ENCODE measurements around the gene METAP1D.

The METAP1D gene

DNA sequence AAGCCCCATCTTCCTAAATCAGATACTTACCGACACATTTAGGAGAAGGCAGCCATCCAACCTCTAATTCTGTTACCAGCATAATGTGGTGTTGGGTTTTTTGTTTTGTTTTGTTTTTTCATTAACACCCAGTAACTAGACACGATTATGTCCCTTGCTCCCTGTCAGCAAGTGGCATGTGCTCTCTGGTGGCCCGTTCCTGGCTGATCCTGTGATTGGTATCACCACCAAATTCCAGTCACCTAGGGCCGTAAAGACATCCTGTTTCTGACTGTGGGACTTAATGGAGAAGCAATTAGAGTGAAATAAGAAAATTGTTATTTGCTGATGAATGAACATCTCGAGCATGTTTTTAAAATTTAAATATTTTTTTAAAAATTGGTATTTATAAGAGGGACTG is 79.7 kb downstream of the METAP1D start:
- no peak for DNase-seq (ENCODE audit: low read depth in 2 of 3, low spot score in 1 of 3)

DNA sequence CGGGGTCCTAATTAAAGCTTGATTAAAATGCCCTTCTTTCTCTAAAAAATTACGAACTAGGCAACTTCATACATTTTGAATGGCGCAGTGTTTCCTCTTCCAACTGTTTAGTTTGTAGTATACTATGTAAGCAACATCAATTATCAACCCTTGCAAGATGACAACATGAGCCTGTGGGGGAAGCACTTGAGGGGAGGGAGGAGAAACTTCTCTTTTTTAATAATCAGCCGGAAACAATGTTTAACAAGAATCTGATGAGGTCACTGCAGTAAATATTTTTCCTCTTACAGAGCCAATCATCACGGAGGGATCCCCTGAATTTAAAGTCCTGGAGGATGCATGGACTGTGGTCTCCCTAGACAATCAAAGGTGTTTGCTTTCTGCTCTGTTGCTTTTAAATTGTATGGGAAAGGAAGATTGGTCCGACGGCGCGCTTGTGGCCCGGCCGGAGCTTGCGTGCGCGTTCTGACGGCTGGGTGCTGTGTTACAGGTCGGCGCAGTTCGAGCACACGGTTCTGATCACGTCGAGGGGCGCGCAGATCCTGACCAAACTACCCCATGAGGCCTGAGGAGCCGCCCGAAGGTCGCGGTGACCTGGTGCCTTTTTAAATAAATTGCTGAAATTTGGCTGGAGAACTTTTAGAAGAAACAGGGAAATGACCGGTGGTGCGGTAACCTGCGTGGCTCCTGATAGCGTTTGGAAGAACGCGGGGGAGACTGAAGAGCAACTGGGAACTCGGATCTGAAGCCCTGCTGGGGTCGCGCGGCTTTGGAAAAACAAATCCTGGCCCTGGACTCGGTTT is 80.3 kb downstream of the METAP1D start:
- DNase-seq (ENCODE audit: low read depth in 2 of 3, low spot score in 1 of 3) = no peak

DNA sequence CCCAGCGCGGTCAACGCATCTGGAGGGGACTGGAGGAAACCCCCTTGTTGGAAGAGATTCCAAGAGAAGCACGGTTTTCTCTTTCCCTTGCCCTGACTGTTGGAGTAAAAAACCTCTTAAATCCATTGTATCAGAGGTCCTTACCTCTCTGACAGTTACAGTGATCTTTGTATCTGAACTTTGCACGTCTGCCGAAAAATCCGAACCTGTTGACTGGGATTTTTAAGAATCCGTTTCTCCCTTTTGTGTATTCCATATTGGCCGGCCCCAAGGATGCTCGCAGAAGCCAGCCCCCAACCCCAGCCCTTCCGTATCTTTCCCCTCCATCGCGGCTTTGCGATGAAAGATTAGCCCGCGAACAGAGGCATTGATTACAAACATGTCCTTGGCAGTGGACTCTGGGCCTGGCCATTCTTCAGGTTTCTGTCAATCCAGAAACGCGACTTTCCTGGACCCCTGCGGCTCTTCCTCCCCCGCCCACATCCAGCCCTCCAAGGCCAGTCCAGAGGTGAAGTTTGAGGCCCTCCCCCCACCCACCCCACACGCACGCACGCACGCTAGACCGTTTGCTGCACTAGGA is 81.0 kb downstream of the METAP1D start:
- no peak for DNase-seq (ENCODE audit: low read depth in 2 of 3, low spot score in 1 of 3)

DNA sequence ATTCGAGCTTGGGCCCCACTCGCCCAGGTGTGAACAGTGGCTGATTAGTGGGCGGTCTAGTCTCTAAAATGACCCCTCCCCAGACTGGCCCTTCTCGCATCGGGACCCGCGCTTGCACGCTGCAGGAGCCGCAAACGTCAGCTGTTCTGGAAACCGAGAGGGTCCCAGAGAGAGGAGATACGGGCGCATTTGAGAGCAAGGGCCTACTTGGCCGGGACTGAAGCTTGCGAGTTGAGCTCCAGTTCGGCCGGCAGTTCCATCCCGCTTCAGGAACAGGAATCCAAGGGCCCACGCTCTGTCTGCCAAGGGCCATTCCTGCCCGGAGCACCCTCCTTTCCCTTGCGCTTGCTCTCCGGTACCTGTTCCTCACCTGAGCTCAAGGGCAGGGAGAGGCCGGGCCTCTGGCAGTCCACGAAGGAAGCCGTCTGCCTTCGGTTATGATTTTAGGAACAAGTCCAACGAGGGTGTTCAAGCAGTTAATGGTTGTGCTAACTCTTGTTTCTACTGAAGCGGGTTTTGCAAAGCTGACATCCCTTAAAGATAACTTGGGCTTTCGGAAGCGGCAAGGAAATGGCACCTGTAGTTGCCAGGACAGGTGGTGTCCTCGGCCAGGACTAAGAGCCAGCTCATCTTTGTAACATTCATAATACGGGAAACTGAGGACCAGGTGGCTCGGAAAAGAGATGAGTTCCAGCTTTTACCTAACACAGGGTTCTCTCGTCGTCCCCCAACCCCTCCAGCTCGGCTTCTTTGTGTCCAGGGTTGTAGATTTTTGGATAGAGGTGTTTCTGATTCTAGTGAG is 81.7 kb downstream of the METAP1D start:
- no peak for DNase-seq (ENCODE audit: low read depth in 2 of 3, low spot score in 1 of 3)

DNA sequence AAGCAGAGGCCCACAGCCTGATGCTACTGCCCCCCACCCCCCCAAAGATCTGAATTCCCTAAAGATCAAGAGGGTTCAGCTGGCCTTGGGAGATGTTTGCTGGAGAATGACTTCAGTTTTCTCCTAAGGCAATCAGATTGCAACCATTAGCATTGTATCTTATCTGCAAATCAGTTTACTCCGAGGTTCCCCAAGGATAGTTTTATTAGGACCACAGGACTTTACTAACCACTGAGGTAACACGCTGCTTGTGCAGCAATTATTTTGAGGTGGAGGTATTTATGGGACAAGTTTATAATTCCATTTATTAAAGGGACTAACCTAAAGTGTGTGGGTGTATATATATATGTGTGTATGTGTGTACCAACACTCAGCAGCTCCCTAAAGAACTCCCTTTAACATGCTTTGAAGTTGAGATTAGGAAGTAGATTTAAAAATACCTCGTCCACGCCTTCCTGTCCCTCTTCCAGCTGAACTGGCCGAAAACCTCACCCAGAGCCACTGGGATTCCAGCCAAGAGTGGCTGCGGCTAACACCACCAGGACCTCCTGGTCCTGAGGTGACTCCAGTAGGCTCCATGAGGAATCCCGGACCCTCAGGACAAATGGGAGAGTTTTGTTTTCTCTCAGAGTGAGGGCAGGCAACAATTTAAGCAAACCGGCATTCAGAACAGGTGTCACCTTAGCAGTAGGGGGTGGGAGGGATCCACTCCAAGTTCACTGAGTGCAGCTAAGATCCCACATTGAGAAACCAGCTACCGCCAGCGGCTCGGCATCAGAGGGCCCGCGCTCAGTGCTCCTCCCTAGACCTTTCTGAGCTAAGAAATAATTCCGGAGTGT is 82.6 kb downstream of the METAP1D start:
- DNase-seq (ENCODE audit: low read depth in 2 of 3, low spot score in 1 of 3) = no peak

DNA sequence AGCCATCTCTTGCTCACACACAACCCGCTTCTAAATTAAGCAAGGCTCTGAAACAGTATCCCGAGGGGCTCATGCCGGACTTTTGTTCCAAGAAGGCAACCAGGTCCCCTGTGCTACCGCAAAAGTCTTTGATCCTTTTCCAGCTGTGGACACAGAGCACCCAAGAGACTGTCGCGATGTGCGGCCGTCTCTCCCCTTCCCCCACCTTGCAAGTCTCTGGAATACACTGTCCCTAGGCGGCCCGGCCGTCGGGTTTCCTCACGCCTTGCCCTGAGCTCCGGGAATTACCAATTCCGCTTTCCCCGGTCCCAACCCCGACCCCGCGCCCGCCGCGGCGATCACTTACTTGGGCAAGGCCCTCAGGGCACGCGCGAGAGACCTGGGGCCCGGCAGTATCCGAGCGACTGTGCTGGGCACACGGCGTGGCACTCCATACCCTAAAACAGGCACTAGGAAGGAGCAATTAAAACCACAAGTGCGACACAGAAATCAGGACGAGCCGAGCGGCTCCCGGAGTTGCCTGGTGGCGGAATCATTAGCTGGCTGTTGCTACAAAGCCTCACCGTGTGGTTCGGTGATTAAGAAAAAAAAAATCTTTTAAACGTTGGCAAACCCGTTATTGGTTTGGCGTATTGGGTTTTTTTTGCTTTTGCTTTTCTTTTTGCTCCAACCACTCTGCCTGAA is 83.3 kb downstream of the METAP1D start:
- DNase-seq (ENCODE audit: low read depth in 2 of 3, low spot score in 1 of 3) = no peak

DNA sequence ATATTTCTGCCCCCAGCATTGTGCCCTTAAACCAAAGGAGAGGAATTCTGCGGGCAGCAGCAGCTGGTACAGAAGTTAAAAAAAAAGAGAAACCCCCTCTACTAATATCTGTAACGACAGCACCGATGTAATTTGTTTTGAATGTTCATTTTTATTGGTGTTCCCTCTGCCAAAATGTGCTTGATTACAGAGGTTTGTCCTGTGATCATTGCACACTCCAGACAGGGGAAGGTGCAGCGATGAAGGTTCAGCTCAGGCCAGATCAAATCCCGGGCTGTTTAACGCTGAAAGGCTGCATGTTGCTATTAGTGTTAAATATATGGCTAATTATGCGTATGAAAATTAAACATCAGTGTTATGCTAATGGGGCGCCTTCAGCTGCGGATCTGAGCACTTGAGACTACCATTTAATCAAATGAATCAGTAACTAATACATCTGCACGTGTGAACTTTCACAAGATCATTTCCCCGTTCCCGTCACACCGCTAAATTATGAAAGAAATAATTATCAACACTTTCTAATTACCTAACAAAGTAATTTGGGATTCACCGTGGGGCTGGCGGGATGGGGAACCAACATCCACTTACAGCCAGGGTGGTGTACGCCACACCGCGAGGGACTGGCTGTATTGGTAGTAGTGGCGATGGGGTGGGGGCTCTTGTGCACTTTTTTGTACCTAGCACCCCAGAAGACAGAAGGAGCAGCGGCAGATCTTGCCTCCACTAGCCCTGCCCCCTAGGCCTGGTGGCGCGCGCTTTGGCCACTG is 84.1 kb downstream of the METAP1D start:
- no peak for DNase-seq (ENCODE audit: low read depth in 2 of 3, low spot score in 1 of 3)

DNA sequence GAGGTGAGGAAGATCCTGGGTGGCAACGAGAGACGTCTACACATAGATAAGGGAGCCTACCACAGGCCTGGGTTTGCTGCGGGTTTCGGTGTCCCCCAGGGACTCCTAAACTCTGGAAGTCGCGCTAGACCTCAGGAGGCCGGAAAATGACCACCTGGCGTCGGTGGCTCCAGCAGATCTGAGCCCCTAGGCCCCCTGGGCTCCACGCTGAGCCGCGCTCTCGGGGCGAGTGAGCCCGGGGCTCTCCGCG is 84.6 kb downstream of the METAP1D start:
- no peak for DNase-seq (ENCODE audit: low read depth in 2 of 3, low spot score in 1 of 3)

DNA sequence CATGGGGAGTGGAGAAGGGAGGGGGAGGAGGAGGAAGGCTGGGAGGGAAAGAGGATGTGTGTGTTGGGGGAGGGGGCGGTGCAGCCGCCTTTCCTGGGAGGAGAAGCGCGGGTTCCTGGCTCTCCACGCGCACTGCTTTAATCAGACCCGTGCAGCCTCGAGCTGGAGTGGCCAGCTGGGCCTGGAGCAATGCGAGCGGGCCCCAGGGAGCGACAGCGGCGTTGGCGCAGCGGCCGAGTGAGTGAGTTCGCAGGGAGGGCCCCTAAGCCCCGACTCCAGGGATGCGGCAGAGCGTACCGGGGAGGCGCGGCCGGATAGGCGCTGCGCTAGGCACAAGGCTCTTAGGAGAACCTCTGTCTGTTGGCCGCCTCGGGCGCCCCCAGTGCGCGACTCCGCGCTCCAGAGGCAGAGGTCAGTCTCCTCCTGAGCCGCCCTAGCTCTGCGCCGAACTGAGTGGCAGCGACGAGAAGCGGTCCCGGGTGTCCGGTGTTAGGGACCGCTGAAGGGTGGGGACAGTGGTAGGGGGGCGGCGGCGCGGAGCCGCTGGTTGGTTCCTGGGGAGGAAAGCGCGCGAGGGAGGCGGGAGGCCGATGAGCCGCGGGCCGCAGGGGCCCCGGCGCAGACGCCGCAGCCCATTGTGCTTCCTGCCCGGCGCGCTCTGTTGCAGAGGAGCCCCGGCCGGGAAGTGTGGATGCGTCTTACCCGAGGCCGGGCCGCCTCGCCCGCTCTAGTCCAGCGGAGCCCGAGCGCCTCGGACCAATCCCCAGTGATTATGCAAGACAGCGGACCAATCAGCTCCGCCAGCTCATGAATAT is 85.1 kb downstream of the METAP1D start:
- DNase-seq (ENCODE audit: low read depth in 2 of 3, low spot score in 1 of 3) = peak in 1 of 3 donors; percentile 57

DNA sequence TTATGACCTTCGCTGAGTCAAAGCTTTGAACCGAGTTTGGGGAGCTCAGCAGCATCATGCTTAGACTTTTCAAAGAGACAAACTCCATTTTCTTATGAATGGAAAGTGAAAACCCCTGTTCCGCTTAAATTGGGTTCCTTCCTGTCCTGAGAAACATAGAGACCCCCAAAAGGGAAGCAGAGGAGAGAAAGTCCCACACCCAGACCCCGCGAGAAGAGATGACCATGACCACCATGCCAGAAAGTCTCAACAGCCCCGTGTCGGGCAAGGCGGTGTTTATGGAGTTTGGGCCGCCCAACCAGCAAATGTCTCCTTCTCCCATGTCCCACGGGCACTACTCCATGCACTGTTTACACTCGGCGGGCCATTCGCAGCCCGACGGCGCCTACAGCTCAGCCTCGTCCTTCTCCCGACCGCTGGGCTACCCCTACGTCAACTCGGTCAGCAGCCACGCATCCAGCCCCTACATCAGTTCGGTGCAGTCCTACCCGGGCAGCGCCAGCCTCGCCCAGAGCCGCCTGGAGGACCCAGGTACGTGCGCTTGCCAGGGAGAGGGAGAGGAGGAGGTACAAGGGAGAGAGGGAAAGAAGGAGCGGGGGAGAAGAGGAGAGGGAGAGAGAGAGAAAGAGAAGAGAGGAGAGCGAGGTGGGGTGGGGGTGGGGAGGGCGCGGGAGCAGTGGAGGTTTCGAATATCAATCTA is 85.9 kb downstream of the METAP1D start, which contains the start of gene DLX1:
Gene DLX1 (plus strand): TSS at position 48 of the 700 bp plus-strand sequence. CDS start 171 bp downstream, at position 219.
- DNase-seq (ENCODE audit: low read depth in 2 of 3, low spot score in 1 of 3) = no peak

DNA sequence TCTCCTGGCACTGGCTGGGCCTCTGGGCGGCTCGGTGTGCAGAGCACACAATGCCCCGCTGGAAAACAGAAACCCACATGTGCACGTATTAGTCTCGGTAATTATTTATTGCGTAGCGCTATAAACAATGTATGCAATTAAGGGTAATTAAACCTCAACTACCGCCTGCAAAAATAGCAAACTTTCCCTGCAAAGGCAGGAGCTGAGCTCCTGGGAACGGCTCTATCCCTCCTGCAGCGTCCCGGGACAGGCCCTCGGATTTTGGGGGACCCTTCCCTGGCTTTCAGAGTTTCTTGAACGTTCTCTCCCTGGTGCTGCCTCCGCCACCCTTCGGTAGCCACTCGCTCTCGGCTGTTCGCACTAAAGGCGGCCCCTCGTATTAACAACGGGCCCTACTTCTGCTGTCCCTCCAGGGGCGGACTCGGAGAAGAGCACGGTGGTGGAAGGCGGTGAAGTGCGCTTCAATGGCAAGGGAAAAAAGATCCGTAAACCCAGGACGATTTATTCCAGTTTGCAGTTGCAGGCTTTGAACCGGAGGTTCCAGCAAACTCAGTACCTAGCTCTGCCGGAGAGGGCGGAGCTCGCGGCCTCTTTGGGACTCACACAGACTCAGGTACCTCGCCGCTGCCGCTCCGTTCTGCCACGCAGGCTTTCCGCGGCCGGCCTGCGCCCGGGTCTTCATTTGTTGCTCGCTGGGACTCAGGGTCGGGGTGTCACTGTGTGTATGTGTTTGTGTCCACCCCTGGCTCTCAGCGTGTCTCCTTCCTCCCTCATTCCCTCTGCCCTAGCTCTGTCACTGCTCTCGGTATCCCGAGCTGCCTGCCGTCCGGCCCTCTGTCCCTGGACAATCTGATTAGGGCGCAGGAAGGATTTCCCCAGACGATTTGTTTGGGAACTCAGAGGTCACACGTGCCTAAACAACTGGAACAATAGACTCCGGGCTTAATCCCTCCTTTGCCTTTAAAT is 86.8 kb downstream of the METAP1D start:
- DNase-seq (ENCODE audit: low read depth in 2 of 3, low spot score in 1 of 3) = no peak

DNA sequence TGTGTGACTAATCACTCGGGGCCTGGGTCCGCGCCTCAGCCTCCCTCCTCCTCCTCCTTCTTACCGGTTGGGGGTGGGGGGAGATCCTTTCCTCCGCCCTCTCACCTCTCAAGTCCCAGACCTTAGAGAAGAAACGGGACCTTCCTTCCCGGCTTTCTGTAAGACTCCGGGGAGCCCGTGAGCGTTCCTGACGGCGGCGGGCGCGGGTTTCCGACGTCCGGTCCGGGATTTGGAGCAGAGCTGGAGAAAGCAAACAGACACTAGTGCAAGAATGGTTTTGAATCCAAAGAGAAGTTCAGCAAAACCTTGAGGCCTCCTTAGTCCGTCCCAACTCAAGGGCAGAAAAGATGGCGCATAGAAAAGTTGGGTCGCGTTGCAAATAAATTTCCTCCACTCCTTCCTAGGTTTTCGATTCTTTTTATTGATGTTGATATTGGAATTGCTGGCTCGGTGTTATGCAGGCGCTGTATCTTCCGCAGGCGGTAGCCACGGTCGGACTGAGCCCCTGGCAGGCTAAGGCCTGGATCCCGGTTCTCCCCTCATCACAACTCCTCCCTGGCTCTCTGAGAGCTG is 87.5 kb downstream of the METAP1D start:
- DNase-seq (ENCODE audit: low read depth in 2 of 3, low spot score in 1 of 3) = no peak

DNA sequence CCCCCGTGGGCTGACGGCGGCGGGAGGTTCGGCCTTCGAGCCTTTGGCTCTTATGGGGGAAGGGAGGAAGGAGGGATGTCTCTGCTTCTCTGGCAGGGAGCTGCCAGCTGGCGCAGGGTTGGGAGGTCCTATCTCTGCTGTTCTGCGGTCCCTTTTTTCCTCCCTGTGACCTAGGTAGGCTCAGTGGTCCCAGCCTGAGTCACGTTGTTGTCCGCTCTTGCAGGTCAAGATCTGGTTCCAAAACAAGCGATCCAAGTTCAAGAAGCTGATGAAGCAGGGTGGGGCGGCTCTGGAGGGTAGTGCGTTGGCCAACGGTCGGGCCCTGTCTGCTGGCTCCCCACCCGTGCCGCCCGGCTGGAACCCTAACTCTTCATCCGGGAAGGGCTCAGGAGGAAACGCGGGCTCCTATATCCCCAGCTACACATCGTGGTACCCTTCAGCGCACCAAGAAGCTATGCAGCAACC is 88.1 kb downstream of the METAP1D start:
- no peak for DNase-seq (ENCODE audit: low read depth in 2 of 3, low spot score in 1 of 3)

DNA sequence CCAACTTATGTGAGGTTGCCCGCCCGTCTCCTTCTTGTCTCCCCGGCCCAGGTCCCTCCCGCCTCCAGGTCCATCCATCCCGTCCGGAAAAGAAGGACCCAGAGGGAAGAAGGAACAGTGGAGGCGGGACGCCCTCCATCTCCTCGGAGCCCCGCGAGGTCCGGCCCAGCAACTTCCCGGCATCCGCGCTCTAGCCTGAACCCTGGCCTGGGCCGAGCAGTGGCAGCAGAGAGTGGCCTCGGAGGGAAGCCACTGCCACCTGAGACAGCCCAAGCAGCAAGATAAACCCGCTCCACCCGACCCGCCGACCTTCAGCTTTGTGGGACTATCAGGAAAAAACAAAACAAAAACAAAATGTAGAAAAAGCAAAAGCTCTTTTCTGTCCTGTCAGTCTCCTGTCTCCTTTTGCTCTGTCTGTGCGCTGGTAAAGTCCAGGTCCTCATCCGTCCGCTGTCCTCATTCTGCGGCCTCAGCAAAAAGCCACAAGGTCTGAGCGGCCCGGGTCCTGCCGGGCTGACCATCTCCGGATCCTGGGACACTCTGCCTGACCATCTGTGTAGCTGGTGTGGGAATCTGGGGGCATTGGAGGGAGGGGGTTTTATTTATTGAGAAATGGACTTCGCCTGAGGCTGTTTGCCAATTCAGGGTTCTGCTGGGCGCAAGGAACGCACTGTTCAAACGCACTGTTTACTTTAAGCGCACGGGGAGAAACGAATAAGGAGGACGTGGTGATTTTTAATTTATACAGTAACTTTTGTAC is 88.7 kb downstream of the METAP1D start:
- no peak for DNase-seq (ENCODE audit: low read depth in 2 of 3, low spot score in 1 of 3)

DNA sequence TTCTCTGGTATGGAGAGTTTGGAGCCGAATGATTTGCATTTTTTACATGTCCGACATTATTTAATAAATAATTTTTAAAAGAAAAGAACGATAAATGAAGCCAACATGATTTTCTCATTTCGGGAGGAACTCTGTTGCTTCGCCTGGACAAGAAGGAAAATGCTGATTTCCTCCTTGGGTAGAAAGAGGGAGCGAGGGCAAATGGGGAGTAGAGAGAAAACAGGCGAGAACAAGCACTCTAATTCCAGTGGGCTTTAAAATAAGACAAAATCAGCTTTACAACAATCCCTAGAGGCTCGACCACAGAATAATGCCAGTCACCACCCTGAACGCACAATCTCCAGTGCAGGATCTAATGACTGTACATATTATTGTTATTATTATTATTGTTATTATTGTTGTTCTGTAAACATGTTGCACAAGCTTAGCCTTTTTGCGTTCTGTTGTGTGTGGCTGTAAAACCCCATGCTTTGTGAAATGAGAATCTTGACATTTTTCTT is 89.3 kb downstream of the METAP1D start:
- DNase-seq (ENCODE audit: low read depth in 2 of 3, low spot score in 1 of 3) = no peak

DNA sequence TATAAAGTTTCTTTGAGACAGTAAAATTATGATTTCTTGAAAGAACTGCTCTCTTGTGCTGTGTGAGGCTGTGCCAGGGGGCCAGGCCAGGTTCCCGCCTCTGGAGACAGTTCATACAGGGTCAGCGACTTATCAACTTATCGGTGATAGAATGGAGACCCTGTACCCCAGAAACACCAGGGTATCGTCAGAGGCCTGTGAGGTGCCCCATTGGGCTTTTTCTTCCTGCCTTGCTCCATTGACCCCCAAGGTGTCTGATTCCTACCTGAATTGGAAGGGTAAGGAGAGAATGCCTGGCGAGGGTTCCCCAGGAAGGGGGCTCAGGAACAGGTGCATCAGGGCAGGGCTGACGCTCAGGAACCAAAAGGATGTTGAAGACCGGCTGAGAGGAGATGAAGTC is 89.9 kb downstream of the METAP1D start:
- no peak for DNase-seq (ENCODE audit: low read depth in 2 of 3, low spot score in 1 of 3)
